DND-41 (cell line): ENCODE results near the gene PCDHGB7.
"Not testable (repeated sequence)": the region's sequence is repeated elsewhere in the genome, so short reads cannot be mapped to it uniquely, and the experiment has no call there.

ENCODE experiments used
- ATAC-seq: fragments of 200-7000 bp; cut with Tn5 transposase; 3 replicates; pipeline ENCODE4 v1.9.1; 2021; ENCODE audit warnings: low read depth; ENCODE audit not compliant: insufficient read depth
- DNase-seq: peaks from one replicate; pipeline ENCODE4 v3.0.0-alpha.2; 2020
- H2AFZ ChIP-seq: 2 replicates; pipeline ENCODE4 v1.6.0; 2012; ENCODE audit warnings: low read depth, low read length
- H3K27ac ChIP-seq: 2 replicates; pipeline ENCODE4 v1.5.1; 2012; ENCODE audit warnings: low read length, inconsistent platforms
- H3K27me3 ChIP-seq: fragments of 200-600 bp; sonication (generic); 2 replicates; pipeline ENCODE4 v1.6.0; 2012; ENCODE audit warnings: low read length, mild to moderate bottlenecking, inconsistent platforms; ENCODE audit not compliant: insufficient read depth, poor library complexity
- H3K36me3 ChIP-seq: 2 replicates; pipeline ENCODE4 v1.5.1; 2012; ENCODE audit warnings: low read length, inconsistent platforms; ENCODE audit not compliant: insufficient read depth
- H3K4me1 ChIP-seq: 2 replicates; pipeline ENCODE4 v1.5.1; 2012; ENCODE audit warnings: mild to moderate bottlenecking, low read length; ENCODE audit not compliant: insufficient read depth
- H3K4me2 ChIP-seq: 2 replicates; pipeline ENCODE4 v1.6.0; 2012; ENCODE audit warnings: mild to moderate bottlenecking, moderate library complexity, low read length, inconsistent platforms; ENCODE audit not compliant: insufficient read depth
- H3K4me3 ChIP-seq, 2 experiments: fragments of 200-600 bp in 1 of 2; shearing (Covaris generic) in 1 of 2; 2 replicates each; pipeline ENCODE4 v1.5.1; 2012 to 2016; ENCODE audit warnings: inconsistent platforms in 2 of 2, low read length in 2 of 2, mild to moderate bottlenecking in 2 of 2, low read depth in 1 of 2, moderate library complexity in 1 of 2
- H3K79me2 ChIP-seq: 2 replicates; pipeline ENCODE4 v1.6.0; 2012; ENCODE audit warnings: low read length, inconsistent platforms; ENCODE audit not compliant: insufficient read depth
- H3K9ac ChIP-seq: 2 replicates; pipeline ENCODE4 v1.6.0; 2012; ENCODE audit warnings: low read depth, mild to moderate bottlenecking, inconsistent platforms, low read length, moderate library complexity
- H3K9me3 ChIP-seq: 2 replicates; pipeline ENCODE4 v1.5.1; 2012; ENCODE audit warnings: low read length, moderate library complexity, mild to moderate bottlenecking, inconsistent platforms; ENCODE audit not compliant: insufficient read depth, severe bottlenecking
- H4K20me1 ChIP-seq: 2 replicates; pipeline ENCODE4 v1.6.0; 2012; ENCODE audit warnings: low read length; ENCODE audit not compliant: insufficient read depth
- CTCF ChIP-seq: IDR thresholded peaks from 2 replicates; pipeline ENCODE4 v1.5.1; 2012; ENCODE audit warnings: borderline replicate concordance, low read length, moderate library complexity, mild to moderate bottlenecking; ENCODE audit not compliant: poor library complexity, severe bottlenecking; ENCODE audit errors: extremely low read depth
- EZH2 ChIP-seq: IDR thresholded peaks from 3 replicates; pipeline ENCODE4 v1.6.1; 2012; ENCODE audit warnings: borderline replicate concordance, low read depth, mild to moderate bottlenecking, moderate library complexity, low read length, inconsistent platforms; ENCODE audit not compliant: severe bottlenecking

The PCDHGB7 gene

GRCh38 chr5:141399555-141400258 is 17.8 kb upstream of the PCDHGB7 start:
- Histone ChIP-seq H3K27me3 (no peaks in the 10 kb centered on the region), H3K9me3 (no peaks in the 10 kb centered on the region), H3K4me3 (no peak overlapping the region), H4K20me1 (no peaks in the 10 kb centered on the region), H3K27ac (no peak overlapping the region), H3K79me2 (no peaks in the 10 kb centered on the region), H2AFZ (no peak overlapping the region), H3K4me2 (no peak overlapping the region), H3K4me1 (no peaks in the 10 kb centered on the region), H3K9ac (no peak overlapping the region), H3K36me3 (no peaks in the 10 kb centered on the region)
- DNase-seq (no peak), ATAC-seq (no peak)
- no peak for TF ChIP-seq CTCF
- no peak for TF ChIP-seq EZH2

GRCh38 chr5:141402553-141403243 is 14.8 kb upstream of the PCDHGB7 start, which contains the start of gene PCDHGA9:
Gene PCDHGA9, plus strand, starts transcription at chr5:141402778. Its CDS starts 175 bp downstream, at chr5:141402953.
- Histone ChIP-seq H2AFZ (peak within 1 kb of the TSS; percentile 51), H3K9me3 (no peaks in the 10 kb centered on the region), H4K20me1 (no peaks in the 10 kb centered on the region), H3K27me3 (no peaks in the 10 kb centered on the region), H3K4me1 (no peaks in the 10 kb centered on the region), H3K4me2 (peak within 1 kb of the TSS; percentile 42; the same call in 1 of the 2 replicates), H3K9ac (no peak within 1 kb of the TSS), H3K27ac (no peak within 1 kb of the TSS), H3K36me3 (no peaks in the 10 kb centered on the region), H3K4me3 (peak within 1 kb of the TSS in 1 of 2 experiments; percentile 32; a peak in 1 of 4 replicates), H3K79me2 (no peaks in the 10 kb centered on the region)
- 0 out of 3 replicates have a peak, but pooled peaks have one; percentile 45 for ATAC-seq
- peak; percentile 27 for DNase-seq
- peak; percentile 65 for TF ChIP-seq CTCF
- no peak for TF ChIP-seq EZH2

GRCh38 chr5:141403387-141403786 is 14.1 kb upstream of the PCDHGB7 start:
- Histone ChIP-seq H3K4me2 (no peak overlapping the region), H2AFZ (no peak overlapping the region), H3K9me3 (no peaks in the 10 kb centered on the region), H3K27ac (no peak overlapping the region), H3K9ac (no peak overlapping the region), H4K20me1 (no peaks in the 10 kb centered on the region), H3K36me3 (no peaks in the 10 kb centered on the region), H3K4me1 (no peaks in the 10 kb centered on the region), H3K79me2 (no peaks in the 10 kb centered on the region), H3K27me3 (no peaks in the 10 kb centered on the region), H3K4me3 (no peak overlapping the region)
- DNase-seq (no peak), ATAC-seq (no peak)
- TF ChIP-seq CTCF (no peak), EZH2 (no peak)

GRCh38 chr5:141407790-141408505 is 9.5 kb upstream of the PCDHGB7 start, which contains the start of gene PCDHGB6:
Gene PCDHGB6, plus strand, starts transcription at chr5:141408021. Its CDS starts 182 bp downstream, at chr5:141408203.
- not testable (repeated sequence) for H2AFZ ChIP-seq, H3K27ac ChIP-seq, H3K27me3 ChIP-seq, H3K4me1 ChIP-seq, H3K9me3 ChIP-seq, H4K20me1 ChIP-seq, H3K4me2 ChIP-seq, H3K9ac ChIP-seq, H3K36me3 ChIP-seq, H3K79me2 ChIP-seq, H3K4me3 ChIP-seq, ATAC-seq, DNase-seq
